K562 (cell line): ENCODE results near the gene RAB5A. TPM values are rescaled to one million over a fixed set of nuclear protein-coding genes. Genes with fewer than 3 reads are reported as not detected.
A peak's percentile ranks its signal among the peaks of the same experiment; 100 is the strongest.

Source experiments
- BMI1 ChIP-seq: fragments of 150-350 bp; IDR thresholded peaks from 2 replicates; pipeline ENCODE4 v1.6.1; 2014; ENCODE audit warnings: low read length
- CBFA2T3 ChIP-seq: fragments of 450-650 bp; IDR thresholded peaks from 2 replicates; pipeline ENCODE4 v1.6.1; 2017
- ETV5 ChIP-seq: sonication (generic); formaldehyde crosslinking; IDR thresholded peaks from 2 replicates; pipeline ENCODE4 v1.4.0; 2020; ENCODE audit warnings: low read depth, mild to moderate bottlenecking, missing genetic modification reagents
- FOXA3 ChIP-seq, 2 experiments: fragments of 450-650 bp in 1 of 2; sonication (generic) in 1 of 2; formaldehyde crosslinking; IDR thresholded peaks in 1 of 2; conservative IDR thresholded peaks in 1 of 2; 2 replicates each; pipeline versions ENCODE4 v1.4.0 to v1.8.0; 2020 to 2022; ENCODE audit warnings: mild to moderate bottlenecking in 2 of 2, missing genetic modification reagents in 1 of 2
- HNRNPK ChIP-seq: fragments of 200-400 bp; formaldehyde crosslinking; IDR thresholded peaks from one replicate; pipeline ENCODE4 v1.6.1; 2018; ENCODE audit warnings: mild to moderate bottlenecking, low read depth, low read length; ENCODE audit not compliant: poor library complexity, severe bottlenecking
- KLF16 ChIP-seq: IDR thresholded peaks from 2 replicates; pipeline ENCODE4 v1.6.1; 2016; ENCODE audit warnings: antibody characterized with exemption
- MAZ ChIP-seq, 2 experiments: fragments of 450-650 bp in 1 of 2; sonication (generic) in 1 of 2; formaldehyde crosslinking; IDR thresholded peaks in 1 of 2; conservative IDR thresholded peaks in 1 of 2; 2 replicates each; pipeline versions ENCODE4 v1.4.0 to v1.5.0; 2020; ENCODE audit warnings: mild to moderate bottlenecking in 1 of 2, missing genetic modification reagents in 1 of 2
- NCOR1 ChIP-seq: fragments of 450-650 bp; IDR thresholded peaks from 2 replicates; pipeline ENCODE4 v1.6.1; 2016; ENCODE audit warnings: mild to moderate bottlenecking, moderate library complexity
- NFE2L1 ChIP-seq: fragments of 450-650 bp; IDR thresholded peaks from 2 replicates; pipeline ENCODE4 v1.6.1; 2016; ENCODE audit warnings: missing genetic modification characterization, low read depth, mild to moderate bottlenecking, missing compliant biosample characterization, moderate library complexity, borderline replicate concordance
- PPARD ChIP-seq: fragments of 250-450 bp; sonication (Bioruptor Pico); IDR thresholded peaks from 2 replicates; pipeline ENCODE4 v1.8.0; 2022; ENCODE audit warnings: inconsistent platforms, mild to moderate bottlenecking, moderate library complexity
- PURB ChIP-seq: sonication (generic); formaldehyde crosslinking; IDR thresholded peaks from 2 replicates; pipeline ENCODE4 v1.9.0; 2021; ENCODE audit warnings: low read depth, mild to moderate bottlenecking, missing genetic modification reagents
- RAD21 ChIP-seq, 2 experiments: fragments of 250-450 bp in 1 of 2; fragments of 450-650 bp in 1 of 2; sonication (Bioruptor Pico) in 1 of 2; formaldehyde crosslinking in 1 of 2; IDR thresholded peaks in 1 of 2; conservative IDR thresholded peaks in 1 of 2; 2 replicates each; pipeline versions ENCODE4 v1.4.0 to v1.8.0; 2020 to 2022; ENCODE audit warnings: mild to moderate bottlenecking in 2 of 2, moderate library complexity in 1 of 2
- RUNX1 ChIP-seq: sonication (generic); IDR thresholded peaks from 2 replicates; pipeline ENCODE4 v1.6.1; 2016; ENCODE audit warnings: antibody characterized with exemption, low read depth
- SMARCE1 ChIP-seq: fragments of 450-650 bp; IDR thresholded peaks from 2 replicates; pipeline ENCODE4 v1.7.1; 2016; ENCODE audit warnings: mild to moderate bottlenecking
- TAF9B ChIP-seq: fragments of 450-650 bp; IDR thresholded peaks from 2 replicates; pipeline ENCODE4 v1.6.1; 2018; ENCODE audit warnings: mild to moderate bottlenecking; ENCODE audit not compliant: partially characterized antibody
- ZC3H11A ChIP-seq: IDR thresholded peaks from 2 replicates; pipeline ENCODE4 v1.6.1; 2012; ENCODE audit warnings: low read depth, low read length, improper control_type of control experiment
- ZNF184 ChIP-seq: sonication (generic); formaldehyde crosslinking; IDR thresholded peaks from 2 replicates; pipeline ENCODE4 v1.5.0; 2020; ENCODE audit warnings: missing genetic modification reagents
- ZNF263 ChIP-seq: sonication (generic); formaldehyde crosslinking; IDR thresholded peaks from 2 replicates; pipeline ENCODE4 v1.8.0; 2022; ENCODE audit warnings: mild to moderate bottlenecking, missing genetic modification reagents, borderline replicate concordance
- polyA plus RNA-seq, 8 experiments: library from polyadenylated mRNA; depleted of rRNA in 4 of 8; stranded (reverse) in 5 of 8; unstranded in 3 of 8; fragments of >200 nt; fragmentation: Nextera tagmentation in 2 of 8; fragmentation: Illumina TruSeq in 1 of 8; extraction: Ambion mirVana in 2 of 8; extraction: Trizol in 1 of 8; gene quantifications; 2 replicates each; pipeline versions ENCODE4 v1.2.1 to v1.2.3, GENCODE V29; 2011 to 2014; ENCODE audit warnings: inconsistent platforms in 1 of 8, missing spikeins in 1 of 8
- total RNA-seq, 7 experiments: library from RNA; depleted of rRNA in 6 of 7; stranded (reverse); fragments of >200 nt in 6 of 7; fragmentation: Illumina TruSeq in 2 of 7; extraction: Trizol in 2 of 7; gene quantifications; 2 replicates each; pipeline versions ENCODE4 v1.2.1 to v1.2.3, GENCODE V29; 2011 to 2021; ENCODE audit warnings: low replicate concordance in 1 of 7
- TF ChIP-seq, protein P1 (sequence below): fragments of 450-650 bp; conservative IDR thresholded peaks from 2 replicates; pipeline ENCODE4 v1.6.1; 2016; ENCODE audit warnings: missing genetic modification characterization, low read depth, mild to moderate bottlenecking, missing compliant biosample characterization, moderate library complexity

RAB5A gene
- total and polyA plus RNA-seq, 9 of the 15 experiments (the other 6 are each of a cell fraction or from before 2014, with no cell fraction given), result 28.3 to 64.2 (median 49.0) TPM

GRCh38 chr3:20023623-20024405 lies 76.9 kb downstream of the RAB5A start (continued):
- no peak for TF ChIP-seq RAD21 (CRISPR knock-in tag; conservative IDR thresholded peaks at IDR 0.05 in 1 of 2, IDR thresholded peaks at IDR 0.05 in 1 of 2)
- 0 out of 4 replicates have a peak, but pooled peaks of 1 of the 2 experiments have one; percentile 42 for TF ChIP-seq MAZ (CRISPR knock-in tag; conservative IDR thresholded peaks at IDR 0.05 in 1 of 2, IDR thresholded peaks at IDR 0.05 in 1 of 2)
- no peak for TF ChIP-seq RUNX1
- no peak for TF ChIP-seq TAF9B
- no peak for TF ChIP-seq HNRNPK
- TF ChIP-seq, protein P1, sequence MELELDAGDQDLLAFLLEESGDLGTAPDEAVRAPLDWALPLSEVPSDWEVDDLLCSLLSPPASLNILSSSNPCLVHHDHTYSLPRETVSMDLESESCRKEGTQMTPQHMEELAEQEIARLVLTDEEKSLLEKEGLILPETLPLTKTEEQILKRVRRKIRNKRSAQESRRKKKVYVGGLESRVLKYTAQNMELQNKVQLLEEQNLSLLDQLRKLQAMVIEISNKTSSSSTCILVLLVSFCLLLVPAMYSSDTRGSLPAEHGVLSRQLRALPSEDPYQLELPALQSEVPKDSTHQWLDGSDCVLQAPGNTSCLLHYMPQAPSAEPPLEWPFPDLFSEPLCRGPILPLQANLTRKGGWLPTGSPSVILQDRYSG, result peak; percentile 52
- TF ChIP-seq SMARCE1, result 0 out of 2 replicates have a peak, but pooled peaks have one; percentile 56
- no peak for TF ChIP-seq NFE2L1 (tag)
- no peak for TF ChIP-seq ETV5
- TF ChIP-seq NCOR1, result no peak; the same call in 1 of the 2 replicates
- TF ChIP-seq CBFA2T3, result peak; percentile 66
- TF ChIP-seq ZNF184 (CRISPR knock-in tag), result no peak
- no peak for TF ChIP-seq BMI1
- no peak for TF ChIP-seq FOXA3 (CRISPR knock-in tag; conservative IDR thresholded peaks at IDR 0.05 in 1 of 2, IDR thresholded peaks at IDR 0.05 in 1 of 2)
- no peak for TF ChIP-seq ZNF263 (CRISPR knock-in tag)
- TF ChIP-seq PPARD (CRISPR knock-in tag), result no peak
- TF ChIP-seq ZC3H11A, result no peak
- 0 out of 2 replicates have a peak, but pooled peaks have one; percentile 8 for TF ChIP-seq KLF16
- no peak for TF ChIP-seq PURB (CRISPR knock-in tag)
